Gastrocnemius medialis (tissue), 4 donors: ENCODE measurements around the gene ISLR. TPM values are rescaled to one million over a fixed set of nuclear protein-coding genes. Genes with fewer than 3 reads are reported as not detected.

Experiments
- ATAC-seq, 2 donors: fragments of 150-250 bp; one replicate each; pipeline ENCODE4 v1.9.1; 2016
- DNase-seq, 2 donors: peaks; one replicate each; pipeline ENCODE4 v3.0.0-alpha.2; 2019
- H3K27ac ChIP-seq, 4 donors: fragments of 200-600 bp; sonication (generic); 1 replicate in 1 of 4; 2 replicates in 3 of 4; pipeline ENCODE4 v1.5.1; 2016 to 2018; ENCODE audit warnings: mild to moderate bottlenecking in 2 of 4, moderate library complexity in 1 of 4
- H3K27me3 ChIP-seq, 3 donors: fragments of 200-600 bp; sonication (generic) in 2 of 3; 1 replicate in 1 of 3; 2 replicates in 2 of 3; pipeline versions ENCODE4 v1.5.1 to v1.6.0; 2016 to 2019; ENCODE audit warnings: mild to moderate bottlenecking in 1 of 3, moderate library complexity in 1 of 3
- H3K36me3 ChIP-seq, 2 donors: fragments of 200-600 bp; sonication (generic) in 1 of 2; one replicate each; pipeline ENCODE4 v1.5.1; 2017 to 2018
- H3K4me1 ChIP-seq, 2 donors: fragments of 200-600 bp; sonication (generic) in 1 of 2; one replicate each; pipeline ENCODE4 v1.5.1; 2016 to 2017; ENCODE audit warnings: mild to moderate bottlenecking in 2 of 2
- H3K4me3 ChIP-seq, 4 donors: fragments of 200-600 bp; sonication (generic) in 3 of 4; 1 replicate in 1 of 4; 2 replicates in 3 of 4; pipeline ENCODE4 v1.5.1; 2016 to 2019; ENCODE audit warnings: mild to moderate bottlenecking in 2 of 4
- H3K9me3 ChIP-seq, 3 donors: fragments of 200-600 bp; sonication (generic) in 2 of 3; 1 replicate in 1 of 3; 2 replicates in 2 of 3; pipeline ENCODE4 v1.5.1; 2016 to 2019
- CTCF ChIP-seq, 5 experiments: fragments of 450-650 bp in 3 of 5; fragments of 200-600 bp in 2 of 5; sonication (generic) in 2 of 5; IDR thresholded peaks in 4 of 5; conservative IDR thresholded peaks in 1 of 5; 1 replicate in 4 of 5; 2 replicates in 1 of 5; pipeline ENCODE4 v1.5.1; 2016 to 2019; ENCODE audit warnings: antibody characterized with exemption in 5 of 5, mild to moderate bottlenecking in 3 of 5, moderate library complexity in 3 of 5
- POLR2A ChIP-seq, 2 donors: fragments of 450-650 bp; IDR thresholded peaks; one replicate each; pipeline ENCODE4 v1.6.1; 2017; ENCODE audit warnings: antibody characterized with exemption in 2 of 2, mild to moderate bottlenecking in 2 of 2, moderate library complexity in 2 of 2
- in situ Hi-C, 4 donors: fragments of 200-750 bp; cut with MboI; loops; one replicate each; pipeline versions ENCODE4 v1.15.0 to v1.8.0; 2017; ENCODE audit warnings: low sequenced_read_pairs in 4 of 4
- intact Hi-C: fragments of 100-400 bp; cut with DNase I; formaldehyde crosslinking; loops from one replicate; pipeline ENCODE4 v1.15.1; 2023; ENCODE audit warnings: low total_unique reads
- total RNA-seq, 4 donors: library from RNA; depleted of rRNA; stranded (reverse); fragments of >200 nt; gene quantifications; one replicate each; pipeline versions ENCODE4 v1.1.0 to v1.2.3, GENCODE V29; 2016

ISLR gene
- total RNA-seq, 4 donors from 2014 or later: 5.9 to 29.4 (median 25.9) TPM

GRCh38 chr15:74209997-74210671 is 36.6 kb downstream of the ISLR start:
- Histone ChIP-seq H3K36me3 (no peaks in the 10 kb centered on the region), H3K27me3 (peaks cover 0 to 4% (median 0%) of the 10 kb centered on the region in 3 donors), H3K9me3 (no peaks in the 10 kb centered on the region), H3K4me1 (no peaks in the 10 kb centered on the region), H3K4me3 (no peak overlapping the region), H3K27ac (no peak overlapping the region)
- in situ Hi-C loops (no loop called here), intact Hi-C loops (no loop called here)
- TF ChIP-seq CTCF (IDR thresholded peaks at IDR 0.05 in 4 of 5, conservative IDR thresholded peaks at IDR 0.05 in 1 of 5): no peak
- TF ChIP-seq POLR2A (IDR thresholded peaks at IDR 0.05): no peak
- ATAC-seq: no peak
- no peak for DNase-seq

- Histone ChIP-seq H3K27me3 (peaks cover 0 to 4% (median 0%) of the 10 kb centered on the region in 3 donors), H3K36me3 (no peaks in the 10 kb centered on the region), H3K27ac (no peak overlapping the region), H3K4me3 (no peak overlapping the region), H3K9me3 (no peaks in the 10 kb centered on the region), H3K4me1 (no peaks in the 10 kb centered on the region)
- TF ChIP-seq CTCF (IDR thresholded peaks at IDR 0.05 in 4 of 5, conservative IDR thresholded peaks at IDR 0.05 in 1 of 5) (no peak), POLR2A (IDR thresholded peaks at IDR 0.05) (no peak)
- in situ Hi-C loops: no loop called here
- ATAC-seq: no peak
- intact Hi-C loops: no loop called here
- no peak for DNase-seq
Measured at GRCh38 chr15:74210729-74211128, 37.2 kb downstream of the ISLR start.

GRCh38 chr15:74211656-74212055 is 38.1 kb downstream of the ISLR start:
- TF ChIP-seq POLR2A (IDR thresholded peaks at IDR 0.05): no peak
- no peak for TF ChIP-seq CTCF (IDR thresholded peaks at IDR 0.05 in 4 of 5, conservative IDR thresholded peaks at IDR 0.05 in 1 of 5)
- Histone ChIP-seq H3K4me3 (no peak overlapping the region), H3K4me1 (no peaks in the 10 kb centered on the region), H3K36me3 (no peaks in the 10 kb centered on the region), H3K27me3 (peaks cover 0 to 4% (median 0%) of the 10 kb centered on the region in 3 donors), H3K9me3 (no peaks in the 10 kb centered on the region), H3K27ac (no peak overlapping the region)
- DNase-seq: no peak
- ATAC-seq: no peak
- in situ Hi-C loops: no loop called here
- intact Hi-C loops: no loop called here

- in situ Hi-C loops: no loop called here
- Histone ChIP-seq H3K9me3 (no peaks in the 10 kb centered on the region), H3K27me3 (peaks cover 0 to 4% (median 0%) of the 10 kb centered on the region in 3 donors), H3K27ac (no peak overlapping the region), H3K4me3 (no peak overlapping the region), H3K4me1 (no peaks in the 10 kb centered on the region), H3K36me3 (no peaks in the 10 kb centered on the region)
- TF ChIP-seq POLR2A (IDR thresholded peaks at IDR 0.05) (no peak), CTCF (IDR thresholded peaks at IDR 0.05 in 4 of 5, conservative IDR thresholded peaks at IDR 0.05 in 1 of 5) (no peak)
- ATAC-seq: no peak
- intact Hi-C loops: no loop called here
- no peak for DNase-seq
Measured at GRCh38 chr15:74212494-74212893, 39.0 kb downstream of the ISLR start.

GRCh38 chr15:74213858-74214284 is 40.4 kb downstream of the ISLR start:
- intact Hi-C loops (no loop called here), in situ Hi-C loops (no loop called here)
- Histone ChIP-seq H3K9me3 (no peaks in the 10 kb centered on the region), H3K27me3 (peaks cover 0 to 4% (median 0%) of the 10 kb centered on the region in 3 donors), H3K4me1 (no peaks in the 10 kb centered on the region), H3K27ac (no peak overlapping the region), H3K4me3 (no peak overlapping the region), H3K36me3 (no peaks in the 10 kb centered on the region)
- ATAC-seq (no peak), DNase-seq (no peak)
- TF ChIP-seq CTCF (IDR thresholded peaks at IDR 0.05 in 4 of 5, conservative IDR thresholded peaks at IDR 0.05 in 1 of 5) (no peak), POLR2A (IDR thresholded peaks at IDR 0.05) (no peak)
